Mucosa of stomach (tissue), 1 donor: ENCODE measurements around the gene SLC7A4.

Experiments used
- H3K27me3 ChIP-seq: one replicate; pipeline ENCODE4 v1.7.0; 2013; ENCODE audit warnings: mild to moderate bottlenecking, low read length; ENCODE audit not compliant: control insufficient read depth, insufficient read depth
- H3K36me3 ChIP-seq: one replicate; pipeline ENCODE4 v1.7.0; 2013; ENCODE audit warnings: low read length; ENCODE audit not compliant: control insufficient read depth, insufficient read depth
- H3K4me1 ChIP-seq: one replicate; pipeline ENCODE4 v1.7.0; 2013; ENCODE audit warnings: mild to moderate bottlenecking, low read length; ENCODE audit not compliant: control insufficient read depth, insufficient read depth
- H3K4me3 ChIP-seq: one replicate; pipeline ENCODE4 v1.7.0; 2013; ENCODE audit warnings: low read length
- H3K9ac ChIP-seq: one replicate; pipeline ENCODE4 v1.7.0; 2013; ENCODE audit warnings: mild to moderate bottlenecking, low read length, moderate library complexity
- H3K9me3 ChIP-seq: one replicate; pipeline ENCODE4 v1.7.0; 2013; ENCODE audit warnings: mild to moderate bottlenecking, low read length, moderate library complexity; ENCODE audit not compliant: control insufficient read depth
- donor health status: Pancreatic carcinoma.

The SLC7A4 gene

GRCh38 chr22:21030621-21031544 lies 1.5 kb downstream of the SLC7A4 start:
- no peak overlapping the region for H3K9ac ChIP-seq
- H3K4me3 ChIP-seq = no peak overlapping the region
- H3K27me3 ChIP-seq = peaks cover 6% of the 10 kb centered on the region
- peaks cover 18% of the 10 kb centered on the region for H3K4me1 ChIP-seq
- H3K9me3 ChIP-seq = no peaks in the 10 kb centered on the region
- no peaks in the 10 kb centered on the region for H3K36me3 ChIP-seq

GRCh38 chr22:21030032-21030431 lies 2.3 kb downstream of the SLC7A4 start:
- H3K4me3 ChIP-seq = no peak overlapping the region
- H3K27me3 ChIP-seq = peaks cover 6% of the 10 kb centered on the region
- no peaks in the 10 kb centered on the region for H3K9me3 ChIP-seq
- no peak overlapping the region for H3K9ac ChIP-seq
- peaks cover 18% of the 10 kb centered on the region for H3K4me1 ChIP-seq
- H3K36me3 ChIP-seq = no peaks in the 10 kb centered on the region

- Histone ChIP-seq H3K4me1 (peaks cover 18% of the 10 kb centered on the region), H3K4me3 (no peak overlapping the region), H3K9me3 (no peaks in the 10 kb centered on the region), H3K27me3 (peaks cover 6% of the 10 kb centered on the region), H3K36me3 (no peaks in the 10 kb centered on the region), H3K9ac (no peak overlapping the region)
Observed at GRCh38 chr22:21029486-21030025, 2.8 kb downstream of the SLC7A4 start.

GRCh38 chr22:21028277-21029251 lies 3.8 kb downstream of the SLC7A4 start:
- H3K9ac ChIP-seq = no peak overlapping the region
- H3K27me3 ChIP-seq = peaks cover 6% of the 10 kb centered on the region
- H3K4me1 ChIP-seq = peaks cover 15% of the 10 kb centered on the region

GRCh38 chr22:21026783-21027692 lies 5.3 kb downstream of the SLC7A4 start:
- Histone ChIP-seq H3K4me1 (peaks cover 14% of the 10 kb centered on the region), H3K36me3 (no peaks in the 10 kb centered on the region), H3K4me3 (no peak overlapping the region), H3K27me3 (peaks cover 6% of the 10 kb centered on the region), H3K9ac (no peak overlapping the region), H3K9me3 (no peaks in the 10 kb centered on the region)

More at GRCh38 chr22:21028277-21029251, 3.8 kb downstream of the SLC7A4 start:
- no peaks in the 10 kb centered on the region for H3K36me3 ChIP-seq
- no peaks in the 10 kb centered on the region for H3K9me3 ChIP-seq
- no peak overlapping the region for H3K4me3 ChIP-seq

- no peaks in the 10 kb centered on the region for H3K27me3 ChIP-seq
- H3K9ac ChIP-seq = no peak overlapping the region
- peaks cover 5% of the 10 kb centered on the region for H3K4me1 ChIP-seq
- no peaks in the 10 kb centered on the region for H3K9me3 ChIP-seq
- no peak overlapping the region for H3K4me3 ChIP-seq
- no peaks in the 10 kb centered on the region for H3K36me3 ChIP-seq
Observed at GRCh38 chr22:21025763-21026755, 6.3 kb downstream of the SLC7A4 start.

- peaks cover 5% of the 10 kb centered on the region for H3K4me1 ChIP-seq
- no peaks in the 10 kb centered on the region for H3K9me3 ChIP-seq
- no peak overlapping the region for H3K4me3 ChIP-seq
- no peak overlapping the region for H3K9ac ChIP-seq
- no peaks in the 10 kb centered on the region for H3K36me3 ChIP-seq
- no peaks in the 10 kb centered on the region for H3K27me3 ChIP-seq
Observed at GRCh38 chr22:21025266-21025665, 7.1 kb downstream of the SLC7A4 start.

- H3K9ac ChIP-seq = no peak overlapping the region
- H3K4me3 ChIP-seq = no peak overlapping the region
- peaks cover 5% of the 10 kb centered on the region for H3K4me1 ChIP-seq
- no peaks in the 10 kb centered on the region for H3K27me3 ChIP-seq
- H3K36me3 ChIP-seq = no peaks in the 10 kb centered on the region
- H3K9me3 ChIP-seq = no peaks in the 10 kb centered on the region
Observed at GRCh38 chr22:21022955-21023614, 9.3 kb downstream of the SLC7A4 start.

- H3K9ac ChIP-seq = no peak overlapping the region
- H3K4me1 ChIP-seq = peaks cover 5% of the 10 kb centered on the region
- no peak overlapping the region for H3K4me3 ChIP-seq
- no peaks in the 10 kb centered on the region for H3K36me3 ChIP-seq
- no peaks in the 10 kb centered on the region for H3K27me3 ChIP-seq
- no peaks in the 10 kb centered on the region for H3K9me3 ChIP-seq
Observed at GRCh38 chr22:21022507-21022906, 9.9 kb downstream of the SLC7A4 start.

- Histone ChIP-seq H3K36me3 (no peaks in the 10 kb centered on the region), H3K4me3 (no peak overlapping the region), H3K27me3 (no peaks in the 10 kb centered on the region), H3K4me1 (no peaks in the 10 kb centered on the region), H3K9ac (no peak overlapping the region), H3K9me3 (no peaks in the 10 kb centered on the region)
Observed at GRCh38 chr22:21020802-21021429, 11.4 kb downstream of the SLC7A4 start.
